Dedifferentiated amniotic fluid mesenchymal stem cell (primary cell): ENCODE data around the gene CEP120.
A peak's percentile ranks its signal among the peaks of the same experiment; 100 is the strongest.
"Not testable (repeated sequence)": the region's sequence is repeated elsewhere in the genome, so short reads cannot be mapped to it uniquely, and the experiment has no call there.

Source experiments
- DNase-seq: peaks from one replicate; pipeline ENCODE4 v3.0.0-alpha.2; 2016; ENCODE audit errors: extremely low spot score

Gene CEP120

GRCh38 chr5:123423278-123424149 is at the start of gene CEP120:
TSS of gene CEP120 (minus strand) at chr5:123423403. CDS start at chr5:123422998, 405 bp downstream.
- DNase-seq, result peak; percentile 99

GRCh38 chr5:123472150-123472924 is 49.1 kb upstream of the CEP120 start:
- DNase-seq, result no peak

- DNase-seq, result no peak
Observed at GRCh38 chr5:123471385-123471784, 48.2 kb upstream of the CEP120 start.

GRCh38 chr5:123466839-123467238 is 43.6 kb upstream of the CEP120 start:
- not testable (repeated sequence) for DNase-seq

DNA sequence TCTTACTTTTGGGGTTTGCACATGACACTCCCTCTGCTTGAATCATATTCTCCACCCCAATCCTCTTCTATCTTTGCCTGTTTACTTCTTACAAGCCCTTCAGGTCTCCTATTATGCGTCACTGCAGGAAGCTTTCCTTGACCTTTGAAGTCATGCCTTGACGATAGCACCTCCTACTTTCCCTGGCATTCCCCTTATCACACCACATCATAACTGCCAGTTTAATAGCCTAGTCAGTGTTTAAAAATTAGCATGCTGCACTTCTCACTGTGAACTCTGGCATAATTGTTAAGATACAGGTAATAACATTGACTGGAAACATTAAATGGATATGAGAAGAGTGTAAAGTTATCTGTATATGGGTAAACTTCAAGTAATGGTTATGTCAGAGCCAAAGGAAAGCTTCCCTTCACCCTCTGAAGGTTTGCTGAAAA is 37.1 kb upstream of the CEP120 start:
- DNase-seq, result no peak

DNA sequence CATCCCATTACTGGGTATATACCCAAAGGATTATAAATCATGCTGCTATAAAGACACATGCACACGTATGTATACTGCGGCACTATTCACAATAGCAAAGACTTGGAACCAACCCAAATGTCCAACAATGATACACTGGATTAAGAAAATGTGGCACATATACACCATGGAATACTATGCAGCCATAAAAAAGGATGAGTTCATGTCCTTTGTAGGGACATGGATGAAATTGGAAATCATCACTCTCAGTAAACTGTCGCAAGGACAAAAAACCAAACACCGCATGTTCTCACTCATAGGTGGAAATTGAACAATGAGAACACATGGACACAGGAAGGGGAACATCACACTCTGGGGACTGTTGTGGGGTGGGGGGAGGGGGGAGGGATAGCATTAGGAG is 35.8 kb upstream of the CEP120 start:
- DNase-seq, result not testable (repeated sequence)

DNA sequence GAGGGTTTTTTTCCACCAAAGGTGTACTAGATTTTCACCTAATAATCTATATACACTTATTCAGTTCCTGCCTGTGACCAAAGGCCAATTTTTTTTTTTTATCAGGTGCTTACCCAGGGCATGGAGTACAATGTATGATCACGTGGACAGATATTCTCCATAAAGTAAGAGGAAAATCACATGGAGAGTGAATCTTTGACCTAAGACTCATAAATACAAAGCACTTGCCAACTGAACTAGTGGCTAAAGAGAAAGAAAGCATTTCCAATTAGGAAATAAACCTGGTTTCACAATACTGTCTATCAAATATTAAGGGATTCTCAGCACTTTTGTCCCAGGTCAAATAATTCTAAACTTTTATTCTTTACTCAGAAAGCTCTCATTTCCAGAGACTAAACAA is 33.0 kb upstream of the CEP120 start:
- no peak for DNase-seq

DNA sequence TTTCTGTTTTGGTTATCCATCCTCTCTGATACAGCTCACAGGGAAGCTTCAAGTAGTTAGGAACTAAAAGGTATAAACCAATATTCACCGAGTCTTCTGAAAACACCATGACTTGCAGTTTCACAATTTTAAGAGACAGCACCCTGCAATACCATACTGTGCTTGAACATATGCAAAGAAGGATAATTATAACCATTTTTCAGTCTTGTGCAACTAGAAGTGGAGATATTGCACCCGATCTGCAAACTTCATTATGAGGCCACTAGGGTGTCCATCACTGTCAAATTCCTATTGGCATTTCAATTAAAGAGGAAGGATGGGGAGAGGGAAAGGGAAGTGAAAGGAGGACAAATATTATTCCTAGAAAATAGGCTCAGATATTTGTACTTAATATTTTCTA is 32.4 kb upstream of the CEP120 start:
- DNase-seq, result no peak

GRCh38 chr5:123455095-123455494 is 31.9 kb upstream of the CEP120 start:
- no peak for DNase-seq

GRCh38 chr5:123454259-123454911 is 31.2 kb upstream of the CEP120 start:
- DNase-seq, result no peak

GRCh38 chr5:123452401-123452800 is 29.2 kb upstream of the CEP120 start:
- DNase-seq, result no peak

GRCh38 chr5:123451047-123451446 is 27.8 kb upstream of the CEP120 start:
- no peak for DNase-seq

- no peak for DNase-seq
Observed at GRCh38 chr5:123450640-123451039, 27.4 kb upstream of the CEP120 start.

DNA sequence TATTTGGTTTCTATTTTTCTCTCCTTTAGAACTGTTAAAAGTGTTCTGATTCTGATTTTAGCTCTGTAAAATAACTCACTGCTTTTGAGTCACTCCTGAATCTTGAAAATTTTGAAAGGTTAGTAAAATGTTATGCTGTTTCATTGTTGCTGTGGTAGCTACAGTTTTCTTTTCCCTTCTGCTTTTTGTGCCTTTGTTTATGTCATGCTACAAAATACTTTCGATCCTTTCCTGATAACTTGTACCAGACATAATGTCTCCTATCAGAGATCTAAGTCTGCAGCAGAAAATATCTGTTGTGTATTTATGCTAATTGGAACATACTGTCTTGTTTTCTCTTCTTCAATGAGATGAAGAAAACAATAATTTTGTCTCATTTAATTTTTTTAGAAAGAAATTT is 26.9 kb upstream of the CEP120 start:
- DNase-seq, result no peak

GRCh38 chr5:123449424-123449974 is 26.3 kb upstream of the CEP120 start:
- DNase-seq, result no peak

GRCh38 chr5:123448743-123449142 is 25.5 kb upstream of the CEP120 start:
- no peak for DNase-seq

- no peak for DNase-seq
Observed at GRCh38 chr5:123448017-123448617, 24.9 kb upstream of the CEP120 start.

GRCh38 chr5:123444016-123444415 is 20.8 kb upstream of the CEP120 start:
- no peak for DNase-seq

DNA sequence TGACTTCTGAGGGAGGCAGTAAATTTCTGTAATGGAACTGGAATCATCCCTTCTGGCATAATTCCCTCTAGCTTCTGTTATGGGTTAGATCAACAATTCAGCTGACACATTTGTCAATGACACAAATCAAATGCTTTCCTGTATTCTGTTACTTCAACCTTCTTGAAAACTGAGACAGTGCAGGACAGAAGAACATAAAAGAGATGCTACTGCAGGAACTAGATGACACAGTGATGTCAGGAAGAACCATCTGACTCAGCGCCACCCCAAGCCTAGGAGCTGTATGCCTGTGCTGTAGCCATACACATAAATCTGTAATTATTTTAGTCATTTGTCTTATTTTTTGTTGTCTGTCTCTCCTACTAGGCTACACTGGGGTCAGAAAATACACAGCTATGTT is 18.2 kb upstream of the CEP120 start:
- no peak for DNase-seq

GRCh38 chr5:123440456-123441181 is 17.4 kb upstream of the CEP120 start:
- no peak for DNase-seq

DNA sequence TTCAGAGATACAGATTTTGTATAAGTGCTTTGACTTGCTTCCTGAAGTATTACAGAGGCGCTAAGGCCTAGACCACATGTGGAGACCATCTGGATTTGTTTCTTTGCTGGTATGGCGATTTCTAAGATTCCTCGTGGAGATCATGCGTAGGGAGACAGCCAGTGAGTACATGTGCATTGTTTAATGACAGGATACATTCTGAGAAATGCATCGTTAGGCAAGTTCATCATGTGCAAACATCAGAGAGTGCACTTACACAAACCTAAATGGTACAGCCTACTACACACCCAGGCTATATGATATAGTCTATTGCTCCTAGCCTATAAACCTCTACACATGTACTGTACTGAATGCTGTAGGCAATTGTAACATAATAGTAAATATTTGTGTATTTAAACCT is 16.5 kb upstream of the CEP120 start:
- no peak for DNase-seq
